ENCODE data around the gene NPEPPS.

NPEPPS gene

DNA sequence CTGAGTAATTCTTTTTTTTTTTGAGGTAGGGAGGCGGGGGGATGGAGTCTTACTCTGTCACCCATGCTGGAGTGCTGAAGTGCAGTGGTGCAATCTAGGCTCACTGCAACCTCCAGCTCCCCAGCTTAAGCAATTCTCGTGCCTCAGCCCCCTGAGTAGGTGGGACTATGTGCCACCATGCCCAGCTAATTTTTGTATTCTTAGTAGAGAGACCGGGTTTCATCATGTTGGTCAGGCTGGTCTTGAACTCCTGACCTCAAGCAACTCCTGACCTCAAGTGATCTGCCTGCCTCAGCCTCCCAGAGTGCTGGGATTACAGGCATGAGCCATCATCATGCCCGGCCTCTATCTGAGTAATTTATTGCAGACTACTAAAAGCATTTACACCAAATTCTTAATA lies 138.2 kb downstream of the NPEPPS start:
- no peak for TF ChIP-seq GATA1 (IDR thresholded peaks at IDR 0.05; ENCODE audit: low read depth, low read length)
- TF ChIP-seq POLR2A (IDR thresholded peaks at IDR 0.05; ENCODE audit: low read length) = no peak
- no peak for DNase-seq

DNA sequence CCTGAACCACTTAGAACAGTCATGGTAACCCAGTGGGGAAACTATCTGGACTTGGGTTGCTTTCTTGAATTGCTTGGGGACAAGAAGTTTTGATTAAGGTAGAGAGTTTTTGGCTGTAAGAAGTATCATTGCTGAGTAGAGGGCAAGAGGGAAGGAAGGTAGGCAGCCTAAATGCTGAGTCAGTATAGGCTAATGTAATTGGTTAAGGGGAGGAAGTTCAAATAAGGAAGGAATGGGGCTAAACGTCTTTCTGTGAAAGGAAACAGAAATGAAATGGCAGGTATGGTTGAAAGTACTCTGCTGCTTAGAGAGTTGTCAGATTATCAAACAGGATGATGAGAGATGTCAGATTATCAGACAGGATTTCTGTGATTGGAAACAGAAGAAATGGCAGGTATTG lies 139.2 kb downstream of the NPEPPS start:
- DNase-seq = no peak
- TF ChIP-seq GATA1 (IDR thresholded peaks at IDR 0.05; ENCODE audit: low read depth, low read length) (no peak), POLR2A (IDR thresholded peaks at IDR 0.05; ENCODE audit: low read length) (no peak)
